ENCODE data around the gene SMAD2. TPM values are rescaled to one million over a fixed set of nuclear protein-coding genes. Genes with fewer than 3 reads are reported as not detected.
"Not testable (repeated sequence)": the region's sequence is repeated elsewhere in the genome, so short reads cannot be mapped to it uniquely, and the experiment has no call there.

SMAD2 gene
- total RNA-seq, 1 donor from 2014 or later: 28.5 TPM

GRCh38 chr18:47831351-47831750, 99.1 kb downstream of the SMAD2 start:
- TF ChIP-seq POLR2A (IDR thresholded peaks at IDR 0.05) (no peak), POLR2AphosphoS5 (IDR thresholded peaks at IDR 0.05; ENCODE audit: insufficient read depth in 1 of 2, low read depth in 1 of 2) (no peak), CTCF (IDR thresholded peaks at IDR 0.05) (no peak)
- intact Hi-C loops (cut with DNase I): no loop called here
- Histone ChIP-seq H3K36me3 (peaks cover 0 to 9% of the 10 kb centered on the region in 2 donors), H3K27ac (no peak overlapping the region), H3K4me3 (no peak overlapping the region), H3K27me3 (no peaks in the 10 kb centered on the region), H3K9me3 (no peaks in the 10 kb centered on the region), H3K4me1 (no peaks in the 10 kb centered on the region)
- DNase-seq (ENCODE audit: extremely low spot score in 2 of 2): no peak

- TF ChIP-seq POLR2A (IDR thresholded peaks at IDR 0.05) (no peak), POLR2AphosphoS5 (IDR thresholded peaks at IDR 0.05; ENCODE audit: insufficient read depth in 1 of 2, low read depth in 1 of 2) (no peak), CTCF (IDR thresholded peaks at IDR 0.05) (no peak)
- H3K36me3 ChIP-seq: peaks cover 0 to 9% of the 10 kb centered on the region in 2 donors
- no peak for DNase-seq (ENCODE audit: extremely low spot score in 2 of 2)
- intact Hi-C loops (cut with DNase I): no loop called here
- no peaks in the 10 kb centered on the region for H3K27me3 ChIP-seq
- no peaks in the 10 kb centered on the region for H3K4me1 ChIP-seq
- H3K9me3 ChIP-seq: no peaks in the 10 kb centered on the region
- H3K4me3 ChIP-seq: no peak overlapping the region
- H3K27ac ChIP-seq: no peak overlapping the region
Observed at GRCh38 chr18:47830772-47831171, 99.7 kb downstream of the SMAD2 start.

- TF ChIP-seq CTCF (IDR thresholded peaks at IDR 0.05) (no peak), POLR2A (IDR thresholded peaks at IDR 0.05) (no peak), POLR2AphosphoS5 (IDR thresholded peaks at IDR 0.05; ENCODE audit: insufficient read depth in 1 of 2, low read depth in 1 of 2) (no peak)
- no peaks in the 10 kb centered on the region for H3K27me3 ChIP-seq
Observed at GRCh38 chr18:47829831-47830230, 100.6 kb downstream of the SMAD2 start.

GRCh38 chr18:47828031-47828430, 102.4 kb downstream of the SMAD2 start:
- H3K4me3 ChIP-seq; H3K4me1 ChIP-seq; H3K9me3 ChIP-seq; H3K36me3 ChIP-seq; H3K27me3 ChIP-seq; DNase-seq (ENCODE audit: extremely low spot score in 2 of 2); H3K27ac ChIP-seq; intact Hi-C loops (cut with DNase I): not testable (repeated sequence)

More at GRCh38 chr18:47829831-47830230, 100.6 kb downstream of the SMAD2 start:
- intact Hi-C loops (cut with DNase I): no loop called here
- Histone ChIP-seq H3K36me3 (peaks cover 0 to 9% of the 10 kb centered on the region in 2 donors), H3K4me3 (no peak overlapping the region), H3K4me1 (no peaks in the 10 kb centered on the region), H3K9me3 (no peaks in the 10 kb centered on the region), H3K27ac (no peak overlapping the region)
- no peak for DNase-seq (ENCODE audit: extremely low spot score in 2 of 2)

GRCh38 chr18:47826157-47827074, 104.0 kb downstream of the SMAD2 start:
- H3K4me1 ChIP-seq: no peaks in the 10 kb centered on the region
- H3K36me3 ChIP-seq: no peaks in the 10 kb centered on the region
- no peak overlapping the region for H3K4me3 ChIP-seq
- intact Hi-C loops (cut with DNase I): no loop called here
- H3K27ac ChIP-seq: no peak overlapping the region
- DNase-seq (ENCODE audit: extremely low spot score in 2 of 2): no peak
- TF ChIP-seq POLR2AphosphoS5 (IDR thresholded peaks at IDR 0.05; ENCODE audit: insufficient read depth in 1 of 2, low read depth in 1 of 2): no peak
- TF ChIP-seq POLR2A (IDR thresholded peaks at IDR 0.05): no peak
- H3K27me3 ChIP-seq: no peaks in the 10 kb centered on the region
- H3K9me3 ChIP-seq: no peaks in the 10 kb centered on the region

GRCh38 chr18:47821314-47821713, 109.1 kb downstream of the SMAD2 start:
- TF ChIP-seq POLR2A (IDR thresholded peaks at IDR 0.05) (no peak), CTCF (IDR thresholded peaks at IDR 0.05) (no peak), POLR2AphosphoS5 (IDR thresholded peaks at IDR 0.05; ENCODE audit: insufficient read depth in 1 of 2, low read depth in 1 of 2) (no peak)
- DNase-seq (ENCODE audit: extremely low spot score in 2 of 2): no peak
- Histone ChIP-seq H3K27ac (no peak overlapping the region), H3K27me3 (no peaks in the 10 kb centered on the region), H3K4me3 (no peak overlapping the region), H3K9me3 (no peaks in the 10 kb centered on the region), H3K4me1 (no peaks in the 10 kb centered on the region), H3K36me3 (no peaks in the 10 kb centered on the region)
- intact Hi-C loops (cut with DNase I): no loop called here
